Fibroblast of mammary gland (primary cell): Measurements from ENCODE around the gene TSGA10.
A peak's percentile ranks its signal among the peaks of the same experiment; 100 is the strongest.

Experiments used
- DNase-seq: peaks from one replicate; pipeline ENCODE4 v3.0.0-alpha.2; 2010; ENCODE audit warnings: low read depth
- H3K4me3 ChIP-seq: 2 replicates; pipeline ENCODE4 v1.5.1; 2011; ENCODE audit warnings: low read depth, mild to moderate bottlenecking, low read length, moderate library complexity; ENCODE audit not compliant: control insufficient read depth
- TF ChIP-seq, protein P1 (sequence below): conservative IDR thresholded peaks from 2 replicates; pipeline ENCODE4 v1.5.1; 2011; ENCODE audit warnings: low read depth, low read length, inconsistent platforms; ENCODE audit not compliant: control insufficient read depth, insufficient read depth

Gene TSGA10

DNA sequence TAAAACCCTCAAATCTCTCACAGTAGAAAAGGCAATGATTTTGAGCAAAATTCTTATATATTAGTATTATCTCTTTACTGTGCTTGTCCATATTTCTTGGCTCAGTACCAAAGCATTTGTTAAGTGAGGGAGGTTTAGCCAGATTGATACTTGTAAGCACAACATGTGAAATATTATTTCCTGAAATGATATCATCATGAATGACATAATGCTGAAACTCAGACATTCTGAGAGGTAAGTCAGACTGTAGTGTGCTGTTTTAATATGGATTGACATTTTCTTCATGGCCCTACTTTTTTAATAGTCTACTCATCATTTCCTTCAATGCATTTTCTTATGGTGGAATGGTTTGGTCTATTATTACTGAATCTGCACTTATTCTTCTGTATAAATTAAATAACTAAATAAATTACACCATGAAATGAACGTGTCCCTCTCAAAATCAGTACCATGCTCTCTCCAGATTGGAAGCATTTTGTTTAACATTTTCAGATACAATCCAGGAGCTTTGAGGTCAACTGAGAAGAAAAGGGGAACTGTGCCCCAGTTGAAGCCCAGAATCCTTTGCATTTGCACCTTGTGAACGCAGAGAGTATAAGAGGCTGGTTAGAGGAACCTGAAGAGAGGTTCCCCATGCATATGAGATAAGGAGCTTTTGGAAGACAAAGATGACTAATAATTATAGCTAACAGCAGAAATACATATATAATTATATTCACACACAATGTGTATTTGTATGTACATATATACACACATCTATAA lies 168.7 kb downstream of the TSGA10 start:
- DNase-seq = no peak
- TF ChIP-seq, protein P1, sequence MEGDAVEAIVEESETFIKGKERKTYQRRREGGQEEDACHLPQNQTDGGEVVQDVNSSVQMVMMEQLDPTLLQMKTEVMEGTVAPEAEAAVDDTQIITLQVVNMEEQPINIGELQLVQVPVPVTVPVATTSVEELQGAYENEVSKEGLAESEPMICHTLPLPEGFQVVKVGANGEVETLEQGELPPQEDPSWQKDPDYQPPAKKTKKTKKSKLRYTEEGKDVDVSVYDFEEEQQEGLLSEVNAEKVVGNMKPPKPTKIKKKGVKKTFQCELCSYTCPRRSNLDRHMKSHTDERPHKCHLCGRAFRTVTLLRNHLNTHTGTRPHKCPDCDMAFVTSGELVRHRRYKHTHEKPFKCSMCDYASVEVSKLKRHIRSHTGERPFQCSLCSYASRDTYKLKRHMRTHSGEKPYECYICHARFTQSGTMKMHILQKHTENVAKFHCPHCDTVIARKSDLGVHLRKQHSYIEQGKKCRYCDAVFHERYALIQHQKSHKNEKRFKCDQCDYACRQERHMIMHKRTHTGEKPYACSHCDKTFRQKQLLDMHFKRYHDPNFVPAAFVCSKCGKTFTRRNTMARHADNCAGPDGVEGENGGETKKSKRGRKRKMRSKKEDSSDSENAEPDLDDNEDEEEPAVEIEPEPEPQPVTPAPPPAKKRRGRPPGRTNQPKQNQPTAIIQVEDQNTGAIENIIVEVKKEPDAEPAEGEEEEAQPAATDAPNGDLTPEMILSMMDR = no peak

DNA sequence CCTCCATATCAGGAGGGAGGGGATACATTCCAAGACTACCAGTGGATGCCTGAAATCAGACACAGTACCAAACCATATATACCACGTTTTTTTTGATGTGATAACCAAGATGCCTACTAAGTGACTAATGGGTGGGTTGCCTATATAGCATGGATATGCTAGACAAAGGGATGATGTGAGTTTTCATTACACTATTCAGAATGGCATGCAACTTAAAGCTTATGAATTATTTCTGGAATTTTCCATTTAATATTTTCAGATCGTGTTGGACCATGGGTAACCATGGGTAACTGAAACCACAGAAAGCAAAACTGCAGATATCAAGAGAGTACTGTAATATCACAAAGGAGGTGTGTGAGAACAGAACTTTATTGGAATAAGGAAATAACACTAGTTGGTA lies 179.1 kb downstream of the TSGA10 start:
- no peak overlapping the region for H3K4me3 ChIP-seq
- DNase-seq = no peak
- TF ChIP-seq, protein P1 = no peak

More for the DNA sequence above, 168.7 kb downstream of the TSGA10 start:
- H3K4me3 ChIP-seq = no peak overlapping the region

DNA sequence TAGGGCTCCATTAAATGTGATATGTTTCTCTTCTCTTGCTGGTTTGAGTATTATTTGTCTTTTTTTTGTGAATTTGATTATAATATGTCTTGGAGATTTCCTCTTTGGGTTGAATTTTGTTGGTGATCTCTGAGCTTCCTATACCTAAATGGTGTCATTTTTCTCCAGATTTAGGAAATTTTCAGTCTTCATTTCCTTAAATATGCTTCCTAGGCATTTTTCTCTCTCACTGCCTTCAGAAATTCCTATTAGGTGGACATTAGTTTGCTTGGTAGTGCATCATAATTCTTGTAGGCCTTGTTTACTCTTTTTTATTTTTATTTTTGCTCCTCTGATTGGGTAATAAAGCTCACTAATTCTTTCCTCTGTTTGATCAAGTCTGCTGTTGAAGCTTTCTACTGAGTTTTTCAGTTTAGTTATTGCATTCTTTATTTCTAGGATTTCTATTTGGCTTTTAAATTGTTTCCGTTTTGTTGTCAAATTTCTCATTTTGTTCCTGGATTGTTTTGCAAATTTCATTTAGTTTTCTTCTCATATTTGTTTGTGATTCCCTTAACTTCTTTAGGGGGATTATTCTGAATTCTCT lies 182.1 kb downstream of the TSGA10 start:
- DNase-seq = no peak
- no peak overlapping the region for H3K4me3 ChIP-seq
- TF ChIP-seq, protein P1 = no peak

DNA sequence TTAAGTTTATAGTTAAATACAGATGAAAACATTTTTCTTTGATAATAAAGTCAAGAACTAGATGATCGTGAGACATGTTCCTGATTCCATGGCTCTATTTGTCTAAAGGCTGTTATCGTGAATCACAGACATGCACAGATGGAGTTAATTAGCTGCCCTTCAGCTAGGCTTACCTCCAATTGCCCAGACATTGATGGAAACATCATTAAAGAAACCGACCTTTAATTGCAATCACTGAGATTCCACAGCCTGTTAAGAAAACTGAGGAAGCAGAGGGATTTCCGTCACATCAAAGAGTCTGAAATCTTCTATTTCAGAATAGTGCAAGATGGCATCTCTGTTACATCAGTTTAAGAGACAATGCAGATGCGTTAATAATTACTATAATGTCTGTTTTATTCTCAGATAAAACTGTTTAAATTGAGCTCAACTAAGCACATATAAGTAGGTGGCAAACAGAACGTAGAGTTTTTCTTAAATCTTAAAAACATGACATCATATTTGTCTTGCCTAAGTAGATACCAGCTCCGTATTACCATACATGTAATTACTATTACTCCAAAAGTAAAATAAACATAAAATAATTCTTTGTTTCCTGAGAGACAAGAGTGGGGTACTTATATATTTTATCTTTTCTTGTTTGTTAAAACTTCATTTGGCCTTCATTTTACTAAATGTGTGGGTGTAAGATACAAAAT lies 194.8 kb downstream of the TSGA10 start:
- TF ChIP-seq, protein P1 = no peak
- no peak overlapping the region for H3K4me3 ChIP-seq
- DNase-seq = peak; percentile 52

DNA sequence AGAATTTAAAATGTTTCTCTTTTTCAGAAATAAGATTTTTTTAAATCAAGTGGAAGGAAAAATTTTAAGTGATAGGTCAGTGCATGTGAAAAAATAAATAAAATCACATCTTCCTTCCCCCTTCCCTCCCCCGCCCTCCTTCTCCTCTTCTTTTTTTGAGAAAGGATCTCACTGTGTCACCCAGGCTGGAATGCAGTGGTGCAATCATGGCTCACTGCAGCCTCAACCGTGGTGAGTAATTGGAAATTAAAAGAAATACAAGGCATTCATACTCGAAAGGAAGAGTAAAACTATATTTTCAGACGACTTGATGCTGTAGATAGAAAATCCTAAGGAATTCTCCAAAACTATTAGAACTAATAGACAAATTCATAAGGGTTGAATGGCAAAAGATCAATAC lies 201.8 kb downstream of the TSGA10 start:
- TF ChIP-seq, protein P1 = no peak
- no peak overlapping the region for H3K4me3 ChIP-seq
- peak; percentile 42 for DNase-seq

DNA sequence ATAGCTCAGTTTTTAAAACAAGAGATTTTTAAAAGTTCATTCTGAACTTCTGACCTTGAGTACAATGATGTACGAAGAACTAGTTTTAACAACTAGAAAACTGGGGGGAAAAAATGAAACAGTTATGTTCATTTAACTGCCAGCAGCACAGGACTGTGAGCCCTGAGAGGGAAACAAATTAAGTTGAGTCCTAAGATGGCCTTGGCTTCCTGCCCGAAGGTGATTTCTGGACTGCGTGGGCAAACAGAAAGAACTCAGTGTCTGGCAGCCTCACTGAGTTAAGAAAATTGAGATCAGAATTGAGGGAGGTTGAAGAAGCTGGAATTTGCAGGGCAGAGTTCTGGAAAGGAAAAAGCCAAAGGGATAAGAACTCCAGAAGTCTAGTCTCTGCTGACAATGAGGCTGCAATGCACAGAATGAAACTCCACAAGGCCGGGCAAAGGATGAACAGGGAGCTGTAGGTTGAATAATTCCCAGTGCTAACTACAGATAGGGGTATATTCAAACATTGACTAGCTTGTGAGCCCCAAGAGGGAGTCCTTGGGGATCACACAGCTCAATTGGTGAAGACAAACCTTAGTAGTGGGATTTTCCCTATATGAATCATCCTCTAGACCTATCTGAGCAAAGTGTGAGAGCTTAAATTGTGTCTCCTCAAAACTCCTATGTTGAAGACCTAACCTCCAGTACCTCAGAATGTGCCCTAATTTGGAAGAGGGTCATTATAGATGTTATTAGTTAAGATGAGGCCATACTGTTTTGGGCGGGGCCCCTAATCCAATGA lies 205.6 kb downstream of the TSGA10 start:
- DNase-seq = no peak
- no peak overlapping the region for H3K4me3 ChIP-seq
- TF ChIP-seq, protein P1 = no peak
